Neutrophil (primary cell): Measurements from ENCODE around the gene RAB9B.

ENCODE experiments used
- H3K27ac ChIP-seq: fragments of 200-600 bp; sonication (generic); 2 replicates; pipeline ENCODE4 v1.5.1; 2016; ENCODE audit warnings: mild to moderate bottlenecking, moderate library complexity
- H3K27me3 ChIP-seq: fragments of 200-600 bp; sonication (generic); 2 replicates; pipeline ENCODE4 v1.6.0; 2016; ENCODE audit warnings: mild to moderate bottlenecking
- H3K36me3 ChIP-seq: fragments of 200-600 bp; sonication (generic); 2 replicates; pipeline ENCODE4 v1.5.1; 2017
- H3K4me1 ChIP-seq, 2 experiments: fragments of 200-600 bp in 1 of 2; sonication (generic) in 1 of 2; 1 replicate in 1 of 2; 2 replicates in 1 of 2; pipeline versions ENCODE4 v1.5.1 to v1.6.1; 2013 to 2016; ENCODE audit warnings: low read depth in 1 of 2, low read length in 1 of 2, mild to moderate bottlenecking in 1 of 2, moderate library complexity in 1 of 2; ENCODE audit not compliant: control insufficient read depth in 1 of 2, insufficient read depth in 1 of 2
- H3K4me3 ChIP-seq, 2 experiments: fragments of 200-600 bp in 1 of 2; sonication (generic) in 1 of 2; 1 replicate in 1 of 2; 2 replicates in 1 of 2; pipeline ENCODE4 v1.5.1; 2013 to 2016; ENCODE audit warnings: low read depth in 1 of 2, low read length in 1 of 2, mild to moderate bottlenecking in 1 of 2, moderate library complexity in 1 of 2
- H3K9me3 ChIP-seq: fragments of 200-600 bp; sonication (generic); 2 replicates; pipeline ENCODE4 v1.5.1; 2016
- TF ChIP-seq, protein P1 (sequence below): fragments of 200-600 bp; sonication (generic); IDR thresholded peaks from 2 replicates; pipeline ENCODE4 v1.5.1; 2016; ENCODE audit warnings: antibody characterized with exemption

Gene RAB9B

GRCh38 chrX:103806862-103807474 lies 25.1 kb downstream of the RAB9B start:
- Histone ChIP-seq H3K4me3 (no peak overlapping the region), H3K27ac (no peak overlapping the region), H3K4me1 (no peaks in the 10 kb centered on the region), H3K27me3 (no peaks in the 10 kb centered on the region), H3K36me3 (no peaks in the 10 kb centered on the region), H3K9me3 (no peaks in the 10 kb centered on the region)
- TF ChIP-seq, protein P1, sequence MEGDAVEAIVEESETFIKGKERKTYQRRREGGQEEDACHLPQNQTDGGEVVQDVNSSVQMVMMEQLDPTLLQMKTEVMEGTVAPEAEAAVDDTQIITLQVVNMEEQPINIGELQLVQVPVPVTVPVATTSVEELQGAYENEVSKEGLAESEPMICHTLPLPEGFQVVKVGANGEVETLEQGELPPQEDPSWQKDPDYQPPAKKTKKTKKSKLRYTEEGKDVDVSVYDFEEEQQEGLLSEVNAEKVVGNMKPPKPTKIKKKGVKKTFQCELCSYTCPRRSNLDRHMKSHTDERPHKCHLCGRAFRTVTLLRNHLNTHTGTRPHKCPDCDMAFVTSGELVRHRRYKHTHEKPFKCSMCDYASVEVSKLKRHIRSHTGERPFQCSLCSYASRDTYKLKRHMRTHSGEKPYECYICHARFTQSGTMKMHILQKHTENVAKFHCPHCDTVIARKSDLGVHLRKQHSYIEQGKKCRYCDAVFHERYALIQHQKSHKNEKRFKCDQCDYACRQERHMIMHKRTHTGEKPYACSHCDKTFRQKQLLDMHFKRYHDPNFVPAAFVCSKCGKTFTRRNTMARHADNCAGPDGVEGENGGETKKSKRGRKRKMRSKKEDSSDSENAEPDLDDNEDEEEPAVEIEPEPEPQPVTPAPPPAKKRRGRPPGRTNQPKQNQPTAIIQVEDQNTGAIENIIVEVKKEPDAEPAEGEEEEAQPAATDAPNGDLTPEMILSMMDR = no peak

GRCh38 chrX:103805860-103806259 lies 26.2 kb downstream of the RAB9B start:
- H3K9me3 ChIP-seq = no peaks in the 10 kb centered on the region
- H3K27me3 ChIP-seq = no peaks in the 10 kb centered on the region
- H3K36me3 ChIP-seq = no peaks in the 10 kb centered on the region
- TF ChIP-seq, protein P1 = no peak
- H3K27ac ChIP-seq = no peak overlapping the region
- no peak overlapping the region for H3K4me3 ChIP-seq
- no peaks in the 10 kb centered on the region for H3K4me1 ChIP-seq

DNA sequence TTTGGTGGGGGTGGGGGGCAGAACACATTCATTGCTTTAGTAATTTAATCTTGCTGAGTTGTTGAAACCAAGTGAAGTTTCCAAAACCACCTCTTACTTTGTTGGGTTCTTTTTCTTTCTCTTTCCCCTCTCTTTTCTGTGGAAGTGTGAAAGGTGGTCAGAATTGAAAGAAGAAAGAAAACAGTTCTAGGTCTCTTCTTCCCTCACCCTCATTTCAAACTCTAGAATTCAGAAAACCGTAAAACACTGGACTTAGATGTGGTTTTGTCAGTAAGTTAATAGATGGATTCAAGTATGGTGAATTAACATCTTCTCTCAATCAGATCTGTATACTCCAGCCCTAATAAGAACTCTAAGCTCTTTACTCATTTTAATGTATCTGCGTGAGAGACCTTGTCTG lies 31.7 kb downstream of the RAB9B start:
- Histone ChIP-seq H3K9me3 (no peaks in the 10 kb centered on the region), H3K27ac (no peak overlapping the region), H3K4me3 (no peak overlapping the region), H3K4me1 (no peaks in the 10 kb centered on the region), H3K27me3 (no peaks in the 10 kb centered on the region), H3K36me3 (no peaks in the 10 kb centered on the region)
- TF ChIP-seq, protein P1 = no peak

DNA sequence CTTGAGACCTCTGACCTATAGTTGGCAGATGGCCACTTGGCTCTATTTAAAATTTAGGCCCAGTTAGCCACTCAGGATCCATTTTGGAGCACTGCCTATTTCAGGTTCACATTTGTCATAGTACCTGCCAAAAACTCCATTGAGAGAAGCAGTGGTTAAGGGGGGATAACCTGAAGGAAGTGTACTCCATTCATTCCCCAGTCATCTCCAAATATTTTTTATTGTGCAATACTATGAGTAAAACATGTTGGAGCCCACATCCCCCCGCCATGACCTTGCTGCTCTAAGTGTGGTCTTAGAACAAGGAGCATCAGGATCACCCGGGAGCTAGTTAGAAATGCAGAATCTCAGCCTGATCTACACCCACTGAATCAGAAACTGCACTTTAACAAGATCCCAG lies 34.4 kb downstream of the RAB9B start:
- H3K4me1 ChIP-seq = no peaks in the 10 kb centered on the region

GRCh38 chrX:103794119-103794518 lies 37.9 kb downstream of the RAB9B start:
- H3K9me3 ChIP-seq = no peaks in the 10 kb centered on the region
- H3K27ac ChIP-seq = no peak overlapping the region
- TF ChIP-seq, protein P1 = no peak
- no peaks in the 10 kb centered on the region for H3K4me1 ChIP-seq
- H3K36me3 ChIP-seq = no peaks in the 10 kb centered on the region
- H3K27me3 ChIP-seq = no peaks in the 10 kb centered on the region
- H3K4me3 ChIP-seq = no peak overlapping the region

More for the DNA sequence above, 34.4 kb downstream of the RAB9B start:
- TF ChIP-seq, protein P1 = no peak
- H3K27ac ChIP-seq = no peak overlapping the region
- H3K4me3 ChIP-seq = no peak overlapping the region
- H3K36me3 ChIP-seq = no peaks in the 10 kb centered on the region
- no peaks in the 10 kb centered on the region for H3K27me3 ChIP-seq
- H3K9me3 ChIP-seq = no peaks in the 10 kb centered on the region
